GM18520 (cell line): ENCODE data around the gene YIF1A.
"Not testable (repeated sequence)": the region's sequence is repeated elsewhere in the genome, so short reads cannot be mapped to it uniquely, and the experiment has no call there.

ENCODE experiments used
- ATAC-seq: cut with Tn5 transposase; IDR thresholded peaks from one replicate; pipeline ENCODE4 v1.9.1; 2021; ENCODE audit not compliant: unreplicated experiment

Gene YIF1A

GRCh38 chr11:66272596-66272995, 16.3 kb downstream of the YIF1A start:
- no peak for ATAC-seq

GRCh38 chr11:66271816-66272215, 17.1 kb downstream of the YIF1A start:
- ATAC-seq = no peak

- ATAC-seq = no peak
These were observed 19.7 kb downstream of the YIF1A start for GRCh38 chr11:66268952-66269905.

- peak; percentile 88 for ATAC-seq
These were observed 20.5 kb downstream of the YIF1A start, which contains the start of gene RAB1B for GRCh38 chr11:66268244-66268951. RAB1B (plus strand) TSS chr11:66268639; CDS start chr11:66268680, 41 bp downstream.

GRCh38 chr11:66267379-66268243, 21.3 kb downstream of the YIF1A start:
- peak; percentile 28 for ATAC-seq

GRCh38 chr11:66267039-66267378, 21.9 kb downstream of the YIF1A start:
- ATAC-seq = no peak

GRCh38 chr11:66266378-66267038, 22.4 kb downstream of the YIF1A start:
- ATAC-seq = no peak

- no peak for ATAC-seq
These were observed 23.2 kb downstream of the YIF1A start for GRCh38 chr11:66265531-66266377.

- ATAC-seq = no peak
These were observed 24.0 kb downstream of the YIF1A start for GRCh38 chr11:66264914-66265313.

GRCh38 chr11:66264383-66264782, 24.6 kb downstream of the YIF1A start:
- ATAC-seq = no peak

- ATAC-seq = no peak
These were observed 25.2 kb downstream of the YIF1A start for GRCh38 chr11:66263785-66264184.

- ATAC-seq = no peak
These were observed 25.7 kb downstream of the YIF1A start for GRCh38 chr11:66263231-66263630.

- no peak for ATAC-seq
These were observed 26.2 kb downstream of the YIF1A start for GRCh38 chr11:66262696-66263095.

- no peak for ATAC-seq
These were observed 26.8 kb downstream of the YIF1A start for GRCh38 chr11:66262191-66262590.

GRCh38 chr11:66261578-66261977, 27.4 kb downstream of the YIF1A start:
- ATAC-seq = no peak

- ATAC-seq = no peak
These were observed 29.0 kb downstream of the YIF1A start for GRCh38 chr11:66259956-66260355.

- no peak for ATAC-seq
These were observed 29.7 kb downstream of the YIF1A start for GRCh38 chr11:66259225-66259624.

GRCh38 chr11:66258473-66258893, 30.5 kb downstream of the YIF1A start:
- ATAC-seq = no peak

- ATAC-seq = not testable (repeated sequence)
These were observed 35.9 kb downstream of the YIF1A start for GRCh38 chr11:66253081-66253480.

GRCh38 chr11:66251809-66252208, 37.1 kb downstream of the YIF1A start:
- ATAC-seq = no peak
